K562 (cell line): ENCODE data around the gene RBP3. TPM values are rescaled to one million over a fixed set of nuclear protein-coding genes. Genes with fewer than 3 reads are reported as not detected.

ENCODE experiments used
- AFF1 ChIP-seq, 2 experiments: fragments of 450-650 bp; IDR thresholded peaks; 2 replicates each; pipeline ENCODE4 v1.6.1; 2018; ENCODE audit warnings: mild to moderate bottlenecking in 2 of 2, low read depth in 1 of 2; ENCODE audit not compliant: partially characterized antibody in 2 of 2
- BCLAF1 ChIP-seq, 2 experiments: fragments of 450-650 bp in 1 of 2; IDR thresholded peaks; 2 replicates each; pipeline ENCODE4 v1.6.1; 2011 to 2017; ENCODE audit warnings: low read depth in 2 of 2, antibody characterized with exemption in 1 of 2, borderline replicate concordance in 1 of 2, low read length in 1 of 2, mild to moderate bottlenecking in 1 of 2, mixed read lengths in 1 of 2; ENCODE audit not compliant: control insufficient read depth in 1 of 2
- MED1 ChIP-seq: sonication (generic); formaldehyde crosslinking; IDR thresholded peaks from 2 replicates; pipeline ENCODE4 v1.8.1; 2023; ENCODE audit warnings: missing genetic modification reagents, borderline replicate concordance
- NCOA4 ChIP-seq: fragments of 450-650 bp; IDR thresholded peaks from 2 replicates; pipeline ENCODE4 v1.6.1; 2018; ENCODE audit warnings: mild to moderate bottlenecking; ENCODE audit not compliant: partially characterized antibody
- NCOA6 ChIP-seq: fragments of 450-650 bp; IDR thresholded peaks from 2 replicates; pipeline ENCODE4 v1.6.1; 2017; ENCODE audit warnings: mild to moderate bottlenecking
- RB1 ChIP-seq: fragments of 450-650 bp; IDR thresholded peaks from 2 replicates; pipeline ENCODE4 v1.6.1; 2017; ENCODE audit warnings: low read depth, mild to moderate bottlenecking
- TEAD4 ChIP-seq, 2 experiments: sonication (generic) in 1 of 2; formaldehyde crosslinking in 1 of 2; IDR thresholded peaks; 2 replicates each; pipeline versions ENCODE4 v1.6.1 to v1.8.0; 2012 to 2022; ENCODE audit warnings: borderline replicate concordance in 1 of 2, inconsistent platforms in 1 of 2, low read length in 1 of 2, mild to moderate bottlenecking in 1 of 2, missing genetic modification reagents in 1 of 2
- ZHX1 ChIP-seq: fragments of 150-350 bp; conservative IDR thresholded peaks from 2 replicates; pipeline ENCODE4 v1.6.1; 2014; ENCODE audit warnings: low read length
- ZNF639 ChIP-seq, 2 experiments: fragments of 200-800 bp in 1 of 2; sonication (Bioruptor generic) in 1 of 2; sonication (generic) in 1 of 2; formaldehyde crosslinking in 1 of 2; IDR thresholded peaks in 1 of 2; conservative IDR thresholded peaks in 1 of 2; 2 replicates each; pipeline versions ENCODE4 v1.5.0 to v1.6.1; 2016 to 2020; ENCODE audit warnings: missing compliant biosample characterization in 1 of 2, missing genetic modification characterization in 1 of 2, missing genetic modification reagents in 1 of 2
- ZNF707 ChIP-seq: fragments of 250-450 bp; sonication (Bioruptor Pico); conservative IDR thresholded peaks from 2 replicates; pipeline ENCODE4 v1.8.0; 2022; ENCODE audit warnings: inconsistent platforms, mild to moderate bottlenecking, moderate library complexity
- ZNF75A ChIP-seq: fragments of 450-650 bp; formaldehyde crosslinking; IDR thresholded peaks from 2 replicates; pipeline ENCODE4 v1.4.0; 2020; ENCODE audit warnings: mild to moderate bottlenecking
- polyA plus RNA-seq, 8 experiments: library from polyadenylated mRNA; depleted of rRNA in 4 of 8; stranded (reverse) in 5 of 8; unstranded in 3 of 8; fragments of >200 nt; fragmentation: Nextera tagmentation in 2 of 8; fragmentation: Illumina TruSeq in 1 of 8; extraction: Ambion mirVana in 2 of 8; extraction: Trizol in 1 of 8; gene quantifications; 2 replicates each; pipeline versions ENCODE4 v1.2.1 to v1.2.3, GENCODE V29; 2011 to 2014; ENCODE audit warnings: inconsistent platforms in 1 of 8, missing spikeins in 1 of 8
- total RNA-seq, 7 experiments: library from RNA; depleted of rRNA in 6 of 7; stranded (reverse); fragments of >200 nt in 6 of 7; fragmentation: Illumina TruSeq in 2 of 7; extraction: Trizol in 2 of 7; gene quantifications; 2 replicates each; pipeline versions ENCODE4 v1.2.1 to v1.2.3, GENCODE V29; 2011 to 2021; ENCODE audit warnings: low replicate concordance in 1 of 7

RBP3 gene
- total and polyA plus RNA-seq, 9 of the 15 experiments (the other 6 are each of a cell fraction or from before 2014, with no cell fraction given): not detected

GRCh38 chr10:47406870-47407691 is 58.9 kb downstream of the RBP3 start (continued):
- TF ChIP-seq ZNF639 (CRISPR knock-in tag; conservative IDR thresholded peaks at IDR 0.05 in 1 of 2, IDR thresholded peaks at IDR 0.05 in 1 of 2): no peak
- TF ChIP-seq ZHX1: no peak
- TF ChIP-seq NCOA6: no peak
- TF ChIP-seq NCOA4: no peak
- TF ChIP-seq TEAD4 (IDR thresholded peaks at IDR 0.05; ENCODE audit: low read length): peak; percentile 31; the same call in 1 of the 2 replicates
- no peak for TF ChIP-seq TEAD4 (CRISPR knock-in tag; IDR thresholded peaks at IDR 0.05; ENCODE audit: borderline replicate concordance)
- no peak for TF ChIP-seq AFF1 (IDR thresholded peaks at IDR 0.05; ENCODE audit: low read depth in 1 of 2, partially characterized antibody in 2 of 2)
- TF ChIP-seq ZNF707 (CRISPR knock-in tag): no peak
- TF ChIP-seq RB1: no peak
- no peak for TF ChIP-seq ZNF75A
- no peak for TF ChIP-seq MED1 (CRISPR knock-in tag)
- TF ChIP-seq BCLAF1 (IDR thresholded peaks at IDR 0.05; ENCODE audit: borderline replicate concordance in 1 of 2, control insufficient read depth in 1 of 2, low read depth in 2 of 2, low read length in 1 of 2): no peak
